Stimulated activated CD4-positive, alpha-beta T cell treated with anti-CD3 and anti-CD28 coated beads, TNF-alpha, amount 100 ng/mL, for 48 hours (primary cell): ENCODE measurements around the gene CNTNAP2.

Source experiments
- DNase-seq, 3 donors: peaks; one replicate each; pipeline ENCODE4 v3.0.0-alpha.2; 2020; ENCODE audit warnings: low read depth in 3 of 3

CNTNAP2 gene

GRCh38 chr7:147376192-147376591 is 1259.6 kb downstream of the CNTNAP2 start:
- no peak for DNase-seq

- no peak for DNase-seq
These were observed 1264.3 kb downstream of the CNTNAP2 start for GRCh38 chr7:147380926-147381325.

- DNase-seq = no peak
These were observed 1277.7 kb downstream of the CNTNAP2 start for GRCh38 chr7:147394329-147394728.

GRCh38 chr7:147400221-147400689 is 1283.7 kb downstream of the CNTNAP2 start:
- no peak for DNase-seq

- no peak for DNase-seq
These were observed 1284.3 kb downstream of the CNTNAP2 start for GRCh38 chr7:147400925-147401324.

- DNase-seq = no peak
These were observed 1289.0 kb downstream of the CNTNAP2 start for GRCh38 chr7:147405621-147406020.

- no peak for DNase-seq
These were observed 1290.0 kb downstream of the CNTNAP2 start for GRCh38 chr7:147406521-147407135.

- no peak for DNase-seq
These were observed 1294.5 kb downstream of the CNTNAP2 start for GRCh38 chr7:147411096-147411495.

- DNase-seq = no peak
These were observed 1295.5 kb downstream of the CNTNAP2 start for GRCh38 chr7:147412109-147412508.

GRCh38 chr7:147412782-147413556 is 1296.4 kb downstream of the CNTNAP2 start:
- DNase-seq = no peak

- no peak for DNase-seq
These were observed 1296.9 kb downstream of the CNTNAP2 start for GRCh38 chr7:147413557-147413870.

GRCh38 chr7:147415991-147416390 is 1299.4 kb downstream of the CNTNAP2 start:
- no peak for DNase-seq

GRCh38 chr7:147418966-147419365 is 1302.4 kb downstream of the CNTNAP2 start:
- DNase-seq = no peak

GRCh38 chr7:147423875-147424274 is 1307.3 kb downstream of the CNTNAP2 start:
- no peak for DNase-seq

- no peak for DNase-seq
These were observed 1311.5 kb downstream of the CNTNAP2 start for GRCh38 chr7:147428075-147428474.

GRCh38 chr7:147429961-147430360 is 1313.4 kb downstream of the CNTNAP2 start:
- no peak for DNase-seq

- DNase-seq = no peak
These were observed 1315.5 kb downstream of the CNTNAP2 start for GRCh38 chr7:147432079-147432478.

- DNase-seq = no peak
These were observed 1316.0 kb downstream of the CNTNAP2 start for GRCh38 chr7:147432576-147432975.

- DNase-seq = no peak
These were observed 1320.1 kb downstream of the CNTNAP2 start for GRCh38 chr7:147436718-147437117.

GRCh38 chr7:147438216-147438615 is 1321.6 kb downstream of the CNTNAP2 start:
- DNase-seq = no peak

- DNase-seq = no peak
These were observed 1327.3 kb downstream of the CNTNAP2 start for GRCh38 chr7:147443942-147444341.

- no peak for DNase-seq
These were observed 1336.2 kb downstream of the CNTNAP2 start for GRCh38 chr7:147452816-147453215.

GRCh38 chr7:147465223-147465622 is 1348.6 kb downstream of the CNTNAP2 start:
- no peak for DNase-seq
